Smooth muscle cell (in vitro differentiated cells): ENCODE data around the gene BTBD9. TPM values are rescaled to one million over a fixed set of nuclear protein-coding genes. Genes with fewer than 3 reads are reported as not detected.

Source experiments
- DNase-seq: peaks from one replicate; lab custom pipeline; 2025; ENCODE audit not compliant: unreplicated experiment; lab: John Stamatoyannopoulos, UW
- H2AFZ ChIP-seq: fragments of 200-600 bp; sonication (generic); 2 replicates; pipeline ENCODE4 v1.6.0; 2016; ENCODE audit warnings: antibody characterized with exemption, low read depth, mild to moderate bottlenecking
- H3F3A ChIP-seq: fragments of 200-600 bp; sonication (generic); 2 replicates; pipeline ENCODE4 v1.6.0; 2017; ENCODE audit warnings: antibody characterized with exemption, low read depth
- H3K27ac ChIP-seq: fragments of 200-600 bp; sonication (generic); 2 replicates; pipeline ENCODE4 v1.5.1; 2016; ENCODE audit warnings: low read depth, mild to moderate bottlenecking
- H3K27me3 ChIP-seq: fragments of 200-600 bp; sonication (generic); 2 replicates; pipeline ENCODE4 v1.6.1; 2016; ENCODE audit warnings: low read depth, mild to moderate bottlenecking
- H3K36me3 ChIP-seq: fragments of 200-600 bp; sonication (generic); 2 replicates; pipeline ENCODE4 v1.5.1; 2016; ENCODE audit warnings: low read depth
- H3K4me1 ChIP-seq: fragments of 200-600 bp; sonication (generic); 2 replicates; pipeline ENCODE4 v1.5.1; 2016; ENCODE audit warnings: low read depth
- H3K4me2 ChIP-seq: fragments of 200-600 bp; sonication (generic); 2 replicates; pipeline ENCODE4 v1.6.0; 2016; ENCODE audit warnings: mild to moderate bottlenecking
- H3K4me3 ChIP-seq: fragments of 200-600 bp; sonication (generic); 2 replicates; pipeline ENCODE4 v1.5.1; 2016; ENCODE audit warnings: mild to moderate bottlenecking
- H3K79me2 ChIP-seq: fragments of 200-600 bp; sonication (generic); 2 replicates; pipeline ENCODE4 v1.6.0; 2016; ENCODE audit warnings: low read depth, mild to moderate bottlenecking
- H3K9ac ChIP-seq: fragments of 200-600 bp; sonication (generic); 2 replicates; pipeline ENCODE4 v1.6.0; 2016; ENCODE audit warnings: low read depth
- H3K9me3 ChIP-seq: fragments of 200-600 bp; sonication (generic); replicated peaks from 2 replicates; pipeline ENCODE4 v1.5.1; 2016; ENCODE audit warnings: low read depth
- H4K20me1 ChIP-seq: fragments of 200-600 bp; sonication (generic); 2 replicates; pipeline ENCODE4 v1.6.0; 2016; ENCODE audit warnings: low read depth
- WGBS: methylation state at CpG from one replicate; pipeline ENCODE4 v1.1.7; 2016; ENCODE audit warnings: low lambda C conversion rate; 5-methylcytosine and 5-hydroxymethylcytosine counted together
- polyA plus RNA-seq: library from polyadenylated mRNA; unstranded; fragments of >200 nt; fragmentation: Nextera tagmentation; extraction: Ambion mirVana; gene quantifications from 2 replicates; pipeline ENCODE4 v1.2.1, GENCODE V29; 2016
- total RNA-seq: library from RNA; depleted of rRNA; stranded (reverse); fragments of >200 nt; gene quantifications from 2 replicates; pipeline ENCODE4 v1.2.3, GENCODE V29; 2014
- TF ChIP-seq, protein P1 (sequence below): fragments of 200-600 bp; sonication (generic); IDR thresholded peaks from 2 replicates; pipeline ENCODE4 v1.5.1; 2017; ENCODE audit warnings: borderline replicate concordance, mild to moderate bottlenecking, antibody characterized with exemption; ENCODE audit not compliant: insufficient read depth, poor library complexity, severe bottlenecking

The BTBD9 gene
- total and polyA plus RNA-seq, 2 experiments from 2014 or later: 5.6 to 12.5 TPM

DNA sequence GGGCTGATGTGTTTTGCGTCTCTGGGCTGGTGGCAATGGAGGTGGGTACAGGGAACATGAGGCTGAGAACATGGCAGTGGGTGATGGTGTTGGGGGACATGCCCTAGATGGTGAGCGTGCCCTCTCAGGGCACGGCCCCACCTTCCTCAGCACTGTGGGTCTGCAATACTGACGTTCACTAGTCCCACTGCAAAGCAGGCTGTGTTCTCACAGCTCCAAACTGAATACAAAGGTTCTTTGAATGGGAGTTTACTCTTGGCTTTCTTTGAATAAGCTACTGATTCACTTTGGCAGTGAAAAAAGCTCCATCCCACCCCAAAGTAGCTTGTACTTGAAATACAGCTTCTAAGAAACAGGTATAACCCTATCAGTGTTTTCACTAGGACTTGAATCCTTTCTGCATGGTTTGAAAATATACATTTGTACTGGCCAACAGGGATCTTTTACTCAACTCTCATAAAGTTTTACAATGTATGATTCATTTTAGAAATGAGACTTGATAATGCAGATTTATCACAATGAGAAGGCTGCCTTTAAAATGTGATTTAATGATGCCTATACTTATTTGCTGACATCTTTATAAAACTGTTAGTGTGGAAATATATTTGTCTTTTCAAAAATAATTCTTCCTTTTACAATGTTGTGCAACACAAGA is 419.5 kb downstream of the BTBD9 start:
- no peaks in the 10 kb centered on the region for H3K79me2 ChIP-seq
- no peak overlapping the region for H2AFZ ChIP-seq
- no peak overlapping the region for H3K4me2 ChIP-seq
- no peaks in the 10 kb centered on the region for H3K36me3 ChIP-seq
- no peak overlapping the region for H3K9ac ChIP-seq
- no peaks in the 10 kb centered on the region for H3K27me3 ChIP-seq
- no peak overlapping the region for H3K27ac ChIP-seq
- TF ChIP-seq, protein P1, sequence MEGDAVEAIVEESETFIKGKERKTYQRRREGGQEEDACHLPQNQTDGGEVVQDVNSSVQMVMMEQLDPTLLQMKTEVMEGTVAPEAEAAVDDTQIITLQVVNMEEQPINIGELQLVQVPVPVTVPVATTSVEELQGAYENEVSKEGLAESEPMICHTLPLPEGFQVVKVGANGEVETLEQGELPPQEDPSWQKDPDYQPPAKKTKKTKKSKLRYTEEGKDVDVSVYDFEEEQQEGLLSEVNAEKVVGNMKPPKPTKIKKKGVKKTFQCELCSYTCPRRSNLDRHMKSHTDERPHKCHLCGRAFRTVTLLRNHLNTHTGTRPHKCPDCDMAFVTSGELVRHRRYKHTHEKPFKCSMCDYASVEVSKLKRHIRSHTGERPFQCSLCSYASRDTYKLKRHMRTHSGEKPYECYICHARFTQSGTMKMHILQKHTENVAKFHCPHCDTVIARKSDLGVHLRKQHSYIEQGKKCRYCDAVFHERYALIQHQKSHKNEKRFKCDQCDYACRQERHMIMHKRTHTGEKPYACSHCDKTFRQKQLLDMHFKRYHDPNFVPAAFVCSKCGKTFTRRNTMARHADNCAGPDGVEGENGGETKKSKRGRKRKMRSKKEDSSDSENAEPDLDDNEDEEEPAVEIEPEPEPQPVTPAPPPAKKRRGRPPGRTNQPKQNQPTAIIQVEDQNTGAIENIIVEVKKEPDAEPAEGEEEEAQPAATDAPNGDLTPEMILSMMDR: no peak
- no peaks in the 10 kb centered on the region for H3F3A ChIP-seq
- H3K4me3 ChIP-seq: no peak overlapping the region
- 88% methylated on average over 4 of the region's 4 CpGs for WGBS
- H3K4me1 ChIP-seq: peaks cover 6% of the 10 kb centered on the region
- no peaks in the 10 kb centered on the region for H3K9me3 ChIP-seq
- no peak for DNase-seq
- H4K20me1 ChIP-seq: peaks cover 5% of the 10 kb centered on the region

DNA sequence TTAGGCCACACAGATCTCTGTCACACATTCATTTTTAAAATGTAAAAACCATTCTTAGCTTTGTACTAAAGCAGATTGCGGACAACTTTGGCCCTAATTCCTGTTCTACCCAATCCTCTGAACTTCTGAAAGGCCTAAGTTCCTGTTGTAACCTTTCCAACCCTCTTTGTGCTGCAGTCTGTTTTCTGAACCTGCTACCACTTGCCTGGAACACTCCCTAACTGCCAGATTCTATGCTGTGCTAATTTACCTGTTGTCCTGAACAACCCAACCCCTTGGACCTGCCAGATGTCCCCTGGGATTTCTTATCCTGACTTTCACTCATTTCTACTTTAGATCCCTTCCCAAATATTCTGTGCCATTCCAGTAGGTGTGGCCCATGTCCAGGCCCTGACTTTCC is 421.5 kb downstream of the BTBD9 start:
- no peak overlapping the region for H3K9ac ChIP-seq

DNA sequence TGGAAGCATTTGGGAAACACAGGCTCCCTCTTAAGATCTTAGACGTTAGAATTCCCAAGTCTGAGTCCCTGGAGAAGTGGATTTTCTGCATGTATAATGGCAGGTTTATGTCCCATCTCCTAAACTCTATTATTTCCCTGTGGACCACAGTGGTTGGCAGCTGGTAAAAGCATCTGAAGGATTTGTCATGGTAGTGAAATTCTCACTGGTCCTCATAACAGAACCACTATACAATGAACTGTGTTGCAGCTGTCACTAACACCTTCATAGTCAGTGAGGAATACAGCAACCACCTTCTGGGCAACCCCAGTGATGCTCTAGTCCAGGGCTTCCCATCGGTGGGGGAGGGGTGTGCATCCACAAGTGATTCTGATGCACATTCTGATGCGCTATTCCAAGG is 423.3 kb downstream of the BTBD9 start:
- no peak for DNase-seq
- TF ChIP-seq, protein P1: no peak
- Histone ChIP-seq H3K4me3 (no peak overlapping the region), H3K27me3 (no peaks in the 10 kb centered on the region), H3K79me2 (no peaks in the 10 kb centered on the region), H3F3A (no peaks in the 10 kb centered on the region), H2AFZ (no peak overlapping the region), H3K9me3 (no peaks in the 10 kb centered on the region), H4K20me1 (peaks cover 7% of the 10 kb centered on the region), H3K4me1 (peaks cover 20% of the 10 kb centered on the region), H3K9ac (no peak overlapping the region), H3K4me2 (no peak overlapping the region), H3K27ac (no peak overlapping the region), H3K36me3 (no peaks in the 10 kb centered on the region)
- 97% methylated on average over 3 of the region's 3 CpGs for WGBS

More for the DNA sequence above, 421.5 kb downstream of the BTBD9 start:
- Histone ChIP-seq H3K27ac (no peak overlapping the region), H3K27me3 (no peaks in the 10 kb centered on the region), H3K4me2 (no peak overlapping the region), H3K4me3 (no peak overlapping the region), H3K79me2 (no peaks in the 10 kb centered on the region), H2AFZ (no peak overlapping the region), H3K9me3 (no peaks in the 10 kb centered on the region), H4K20me1 (peaks cover 5% of the 10 kb centered on the region), H3K4me1 (peaks cover 9% of the 10 kb centered on the region), H3K36me3 (no peaks in the 10 kb centered on the region), H3F3A (no peaks in the 10 kb centered on the region)
- TF ChIP-seq, protein P1: no peak
- no peak for DNase-seq
- WGBS: 97% methylated on average over 1 of the region's 1 CpG
